A673 (cell line): ENCODE measurements around the gene TC2N. TPM values are rescaled to one million over a fixed set of nuclear protein-coding genes. Genes with fewer than 3 reads are reported as not detected.

Source experiments
- BruUV-seq: library from RNA; stranded (reverse); fragments of 400-500 nt; replicated peaks from 2 replicates; lab custom pipeline; 2021; lab: Mats Ljungman, UMichigan
- CTCF ChIA-PET: fragments of 300-600 bp; sonication (Branson Sonifier 250); formaldehyde crosslinking; loops from one replicate; lab custom pipeline; 2022; ENCODE audit warnings: antibody characterized with exemption; lab: Charles Lee
- POLR2A ChIA-PET: fragments of 300-600 bp; sonication (Branson Sonifier 250); formaldehyde crosslinking; loops from one replicate; lab custom pipeline; 2022; ENCODE audit warnings: antibody characterized with exemption; ENCODE audit not compliant: low non-redundant PET; lab: Charles Lee
- DNase-seq: peaks from one replicate; pipeline ENCODE4 v3.0.0-alpha.2; 2015; ENCODE audit warnings: low spot score
- H3K27ac ChIP-seq: fragments of 200-600 bp; sonication (generic); 2 replicates; pipeline ENCODE4 v1.5.1; 2016; ENCODE audit warnings: mixed run types, low read depth, mild to moderate bottlenecking, mixed read lengths, antibody characterized with exemption, low read length; ENCODE audit not compliant: poor library complexity, severe bottlenecking
- H3K27me3 ChIP-seq: fragments of 200-600 bp; sonication (generic); replicated peaks from 2 replicates; pipeline ENCODE4 v1.6.1; 2017; ENCODE audit warnings: mixed run types, low read depth, mild to moderate bottlenecking, mixed read lengths, antibody characterized with exemption, low read length; ENCODE audit not compliant: insufficient read depth, poor library complexity
- H3K36me3 ChIP-seq: fragments of 200-600 bp; sonication (generic); 2 replicates; pipeline ENCODE4 v1.6.1; 2016; ENCODE audit warnings: mixed run types, mild to moderate bottlenecking, mixed read lengths, antibody characterized with exemption, low read length; ENCODE audit not compliant: insufficient read depth, poor library complexity, severe bottlenecking
- H3K4me1 ChIP-seq: fragments of 200-600 bp; sonication (generic); 2 replicates; pipeline ENCODE4 v1.6.1; 2017; ENCODE audit warnings: mixed run types, mild to moderate bottlenecking, mixed read lengths, antibody characterized with exemption, low read length; ENCODE audit not compliant: insufficient read depth, poor library complexity, severe bottlenecking
- H3K4me3 ChIP-seq: fragments of 200-600 bp; sonication (generic); 2 replicates; pipeline ENCODE4 v1.5.1; 2016; ENCODE audit warnings: low read depth, mixed run types, mild to moderate bottlenecking, mixed read lengths, low read length; ENCODE audit not compliant: poor library complexity, severe bottlenecking
- H3K9me3 ChIP-seq: fragments of 200-600 bp; sonication (generic); 2 replicates; pipeline ENCODE4 v1.6.1; 2016; ENCODE audit warnings: mixed run types, low read depth, mild to moderate bottlenecking, mixed read lengths, antibody characterized with exemption, low read length; ENCODE audit not compliant: poor library complexity, severe bottlenecking
- EZH2 ChIP-seq: fragments of 200-600 bp; sonication (generic); IDR thresholded peaks from 2 replicates; pipeline ENCODE4 v1.6.1; 2017; ENCODE audit warnings: borderline replicate concordance, low read depth, mild to moderate bottlenecking, mixed read lengths, antibody characterized with exemption, low read length; ENCODE audit not compliant: poor library complexity, severe bottlenecking
- intact Hi-C: fragments of 100-400 bp; cut with micrococcal nuclease; formaldehyde crosslinking; loops from one replicate; pipeline ENCODE4 v1.10.0; 2022; ENCODE audit not compliant: unreplicated experiment
- total RNA-seq: library from RNA; stranded (reverse); gene quantifications from 2 replicates; pipeline ENCODE4 v1.2.3, GENCODE V29; 2021
- TF ChIP-seq, protein P1 (sequence below): fragments of 300-800, 200-600 bp; sonication (generic); conservative IDR thresholded peaks from 2 replicates; pipeline ENCODE4 v1.5.1; 2017; ENCODE audit warnings: low read depth, mild to moderate bottlenecking, antibody characterized with exemption, low read length, moderate library complexity, mixed read lengths

TC2N gene
- total RNA-seq, 1 experiment from 2014 or later: 0.45 TPM

DNA sequence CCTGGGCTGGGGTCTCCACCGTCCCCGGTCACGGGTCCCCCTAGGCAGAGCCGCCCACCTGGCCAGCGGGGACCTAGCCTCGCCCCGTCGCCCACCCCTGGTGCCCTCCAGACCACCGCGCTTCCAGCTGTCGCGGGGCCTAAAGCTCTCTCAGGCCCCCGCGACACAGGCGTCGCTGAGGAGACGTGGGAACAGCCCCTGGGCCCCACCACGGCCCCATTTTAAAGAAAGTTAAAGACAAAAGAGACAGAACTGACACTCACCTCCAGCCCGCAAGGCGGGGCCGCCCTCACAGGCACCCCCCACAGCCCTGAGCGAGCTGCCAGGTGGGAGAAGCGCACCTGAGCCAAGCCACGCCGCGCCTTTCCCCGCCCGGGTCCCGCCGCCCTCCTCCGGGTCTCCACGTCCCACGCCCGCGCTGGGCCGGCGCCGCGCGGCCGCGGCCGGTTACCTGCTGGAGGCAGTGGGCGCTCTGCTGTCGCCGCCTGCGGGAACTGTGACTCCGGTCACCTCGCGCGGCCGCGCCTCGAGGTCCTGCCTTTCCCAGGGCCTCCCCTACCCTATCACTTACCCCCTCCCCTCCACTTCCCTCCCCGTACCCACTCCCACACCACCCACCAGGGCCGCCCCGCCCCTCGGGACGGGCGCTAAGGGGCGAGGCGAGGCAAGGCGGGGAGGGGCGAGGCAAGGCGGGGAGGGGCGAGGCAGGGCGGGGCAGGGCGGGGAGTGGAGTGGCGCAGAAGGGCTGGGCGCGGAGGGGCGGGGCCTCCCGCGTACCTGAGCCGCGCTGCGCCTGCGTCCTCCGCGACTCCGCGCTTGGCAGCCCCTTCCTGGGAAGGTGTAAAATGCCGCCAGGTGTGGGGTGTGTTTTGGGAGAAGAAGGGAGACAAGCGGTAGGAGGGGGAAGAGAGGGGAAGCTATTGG lies 31.2 kb downstream of the TC2N start:
- no TSS peak for BruUV-seq
- POLR2A ChIA-PET: no interaction called here
- Histone ChIP-seq H3K4me1 (peaks cover 6% of the 10 kb centered on the region), H3K4me3 (peak overlapping the region; percentile 51), H3K27me3 (peaks cover 83% of the 10 kb centered on the region), H3K27ac (no peak overlapping the region), H3K36me3 (no peaks in the 10 kb centered on the region), H3K9me3 (no peaks in the 10 kb centered on the region)
- peak; percentile 69 for DNase-seq
- TF ChIP-seq EZH2: no peak
- TF ChIP-seq, protein P1, sequence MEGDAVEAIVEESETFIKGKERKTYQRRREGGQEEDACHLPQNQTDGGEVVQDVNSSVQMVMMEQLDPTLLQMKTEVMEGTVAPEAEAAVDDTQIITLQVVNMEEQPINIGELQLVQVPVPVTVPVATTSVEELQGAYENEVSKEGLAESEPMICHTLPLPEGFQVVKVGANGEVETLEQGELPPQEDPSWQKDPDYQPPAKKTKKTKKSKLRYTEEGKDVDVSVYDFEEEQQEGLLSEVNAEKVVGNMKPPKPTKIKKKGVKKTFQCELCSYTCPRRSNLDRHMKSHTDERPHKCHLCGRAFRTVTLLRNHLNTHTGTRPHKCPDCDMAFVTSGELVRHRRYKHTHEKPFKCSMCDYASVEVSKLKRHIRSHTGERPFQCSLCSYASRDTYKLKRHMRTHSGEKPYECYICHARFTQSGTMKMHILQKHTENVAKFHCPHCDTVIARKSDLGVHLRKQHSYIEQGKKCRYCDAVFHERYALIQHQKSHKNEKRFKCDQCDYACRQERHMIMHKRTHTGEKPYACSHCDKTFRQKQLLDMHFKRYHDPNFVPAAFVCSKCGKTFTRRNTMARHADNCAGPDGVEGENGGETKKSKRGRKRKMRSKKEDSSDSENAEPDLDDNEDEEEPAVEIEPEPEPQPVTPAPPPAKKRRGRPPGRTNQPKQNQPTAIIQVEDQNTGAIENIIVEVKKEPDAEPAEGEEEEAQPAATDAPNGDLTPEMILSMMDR: 0 out of 2 replicates have a peak, but pooled peaks have one; percentile 8
- CTCF ChIA-PET: no interaction called here
- intact Hi-C loops: no loop called here

DNA sequence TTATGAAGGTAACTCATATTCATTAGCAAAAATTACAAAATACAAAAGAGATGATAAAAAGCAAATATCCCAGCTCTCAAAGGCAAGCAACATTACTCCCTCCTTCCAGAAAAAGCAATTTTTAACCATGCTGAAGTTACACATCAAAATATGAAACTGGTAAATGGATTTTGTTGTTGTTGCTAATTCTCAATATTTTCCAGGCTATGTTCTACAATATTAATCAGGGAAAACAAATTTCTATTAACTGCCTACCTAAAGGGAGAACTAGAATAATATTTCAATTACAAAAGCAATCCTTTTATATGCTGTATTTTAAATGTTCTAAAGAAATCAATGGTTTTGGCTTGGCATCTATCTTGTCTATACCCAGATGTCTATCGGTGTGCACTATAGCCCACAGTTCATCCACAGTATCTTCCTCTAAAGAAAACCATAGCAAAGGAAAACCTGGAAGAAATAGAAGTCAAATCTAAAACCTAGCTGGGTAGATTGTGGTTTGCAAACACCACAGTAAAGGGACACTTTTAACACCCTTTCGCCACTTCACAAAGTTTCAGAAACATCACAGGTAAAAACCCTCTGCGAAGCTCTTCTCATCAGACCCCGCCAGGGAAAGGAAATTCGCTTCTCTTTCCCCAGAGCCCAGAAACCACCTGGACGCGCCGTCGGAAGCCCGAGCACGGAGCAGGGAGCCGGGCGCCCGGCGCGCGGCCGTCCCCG lies 32.0 kb downstream of the TC2N start:
- H3K27ac ChIP-seq: no peak overlapping the region
- no TSS peak for BruUV-seq
- peaks cover 6% of the 10 kb centered on the region for H3K4me1 ChIP-seq
- H3K36me3 ChIP-seq: no peaks in the 10 kb centered on the region
- TF ChIP-seq, protein P1: no peak
- H3K4me3 ChIP-seq: no peak overlapping the region
- ChIA-PET POLR2A (interaction anchor here (0.7 kb wide), 1 partner anchor 64 kb away, joined by 3 read pairs; no protein-coding TSS in a partner anchor), CTCF (no interaction called here)
- intact Hi-C loops: no loop called here
- no peak for DNase-seq
- H3K9me3 ChIP-seq: no peaks in the 10 kb centered on the region
- peaks cover 87% of the 10 kb centered on the region for H3K27me3 ChIP-seq

DNA sequence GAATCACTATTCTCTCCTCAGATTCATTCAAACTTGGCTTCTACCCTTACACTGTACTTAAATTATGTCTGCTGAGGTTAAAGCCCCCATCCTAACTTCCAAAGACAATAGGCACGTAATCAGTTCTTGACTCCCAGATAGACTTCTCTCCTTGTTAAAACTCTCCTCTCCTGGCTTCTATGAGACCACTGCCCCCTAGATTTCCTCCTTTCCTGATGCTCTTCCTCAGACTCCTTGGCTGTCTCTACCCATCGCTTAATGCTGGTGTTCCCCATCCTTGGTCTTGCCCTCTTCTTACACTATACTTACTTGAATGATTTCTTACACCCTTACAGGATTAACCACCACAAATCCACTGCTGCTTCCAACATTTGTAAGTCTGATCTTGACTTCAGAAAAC lies 32.8 kb downstream of the TC2N start:
- TF ChIP-seq, protein P1: no peak
- TF ChIP-seq EZH2: no peak
- ChIA-PET CTCF (no interaction called here), POLR2A (interaction anchor here (0.7 kb wide), 1 partner anchor 65 kb away, joined by 3 read pairs; no protein-coding TSS in a partner anchor)
- BruUV-seq: no TSS peak
- Histone ChIP-seq H3K27me3 (peaks cover 91% of the 10 kb centered on the region), H3K4me1 (peaks cover 6% of the 10 kb centered on the region), H3K9me3 (no peaks in the 10 kb centered on the region), H3K27ac (no peak overlapping the region), H3K4me3 (no peak overlapping the region), H3K36me3 (no peaks in the 10 kb centered on the region)
- no peak for DNase-seq
- intact Hi-C loops: no loop called here
